Activated B cell treated with CpG ODN at 0.5 μM for 24 hours (primary cell): ENCODE results near the gene PCDHGA6. TPM values are rescaled to one million over a fixed set of nuclear protein-coding genes. Genes with fewer than 3 reads are reported as not detected.
A peak's percentile ranks its signal among the peaks of the same experiment; 100 is the strongest.
"Not testable (repeated sequence)": the region's sequence is repeated elsewhere in the genome, so short reads cannot be mapped to it uniquely, and the experiment has no call there.

Experiments
- ATAC-seq: fragments of 200-7000 bp; cut with Tn5 transposase; one replicate; pipeline ENCODE4 v1.10.0; 2021; ENCODE audit warnings: low read depth, mild to moderate bottlenecking, moderate library complexity
- CTCF ChIA-PET: fragments of 350-600 bp; sonication (Branson Sonifier 250); formaldehyde crosslinking; loops from one replicate; lab custom pipeline; 2021; ENCODE audit warnings: antibody characterized with exemption; lab: Charles Lee
- POLR2A ChIA-PET: fragments of 350-600 bp; sonication (Branson Sonifier 250); formaldehyde crosslinking; loops from one replicate; lab custom pipeline; 2021; ENCODE audit warnings: antibody characterized with exemption; lab: Charles Lee
- DNase-seq: peaks from one replicate; pipeline ENCODE4 v3.0.0; 2022
- H3K27ac Mint-ChIP-seq: one replicate; pipeline ENCODE4 v1.8.0; 2020; ENCODE audit warnings: mixed read lengths
- H3K27me3 Mint-ChIP-seq: one replicate; pipeline ENCODE4 v1.8.0; 2021; ENCODE audit warnings: mixed read lengths
- H3K36me3 Mint-ChIP-seq: one replicate; pipeline ENCODE4 v1.8.0; 2021; ENCODE audit warnings: low read depth, mixed read lengths
- H3K4me1 Mint-ChIP-seq: one replicate; pipeline ENCODE4 v1.8.0; 2021; ENCODE audit warnings: mixed read lengths
- H3K4me3 Mint-ChIP-seq: one replicate; pipeline ENCODE4 v1.8.0; 2020; ENCODE audit warnings: mild to moderate bottlenecking, mixed read lengths
- H3K9me3 Mint-ChIP-seq: one replicate; pipeline ENCODE4 v1.8.0; 2020; ENCODE audit warnings: mixed read lengths
- intact Hi-C: fragments of 100-400 bp; cut with micrococcal nuclease; formaldehyde crosslinking; loops from one replicate; pipeline ENCODE4 v1.15.1; 2024
- total RNA-seq: library from RNA; stranded (reverse); gene quantifications from 2 replicates; pipeline ENCODE4 v1.2.3, GENCODE V29; 2022
- TF ChIP-seq, protein P1 (sequence below): fragments of 200-600 bp; IDR thresholded peaks from one replicate; pipeline ENCODE4 v1.8.0; 2022; ENCODE audit warnings: antibody characterized with exemption, mild to moderate bottlenecking

The PCDHGA6 gene
- total RNA-seq, 1 donor from 2014 or later = 2.3 TPM

DNA sequence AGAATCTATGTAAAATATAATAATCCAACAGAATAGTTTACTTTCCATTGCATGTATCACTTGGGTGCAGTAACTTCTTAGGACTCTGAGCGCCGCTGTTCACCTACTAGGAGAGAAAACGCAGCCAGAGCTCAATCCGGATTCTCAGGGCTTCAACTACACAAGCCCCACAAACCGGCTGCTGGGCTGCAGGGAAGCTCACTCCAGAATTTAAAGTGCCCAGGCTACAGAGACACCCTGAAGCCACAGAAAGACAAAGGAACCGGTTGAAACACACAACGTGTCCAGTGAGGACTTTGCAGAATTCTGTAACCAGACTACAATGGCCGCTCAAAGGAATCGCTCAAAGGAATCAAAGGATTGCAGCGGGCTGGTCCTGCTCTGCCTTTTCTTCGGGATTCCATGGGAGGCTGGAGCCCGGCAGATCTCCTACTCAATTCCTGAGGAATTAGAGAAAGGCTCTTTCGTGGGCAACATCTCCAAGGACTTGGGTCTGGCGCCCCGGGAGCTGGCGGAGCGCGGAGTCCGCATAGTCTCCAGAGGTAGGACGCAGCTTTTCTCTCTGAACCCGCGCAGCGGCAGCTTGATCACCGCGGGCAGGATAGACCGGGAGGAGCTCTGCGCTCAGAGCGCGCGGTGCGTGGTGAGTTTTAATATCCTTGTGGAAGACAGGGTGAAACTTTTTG lies 39.3 kb downstream of the PCDHGA6 start, which contains the start of gene PCDHGA10:
PCDHGA10 (plus strand) TSS at position 134 of the 686 bp plus-strand sequence; CDS start at position 323, 189 bp downstream.
- peak within 1 kb of the TSS; percentile 86 for H3K4me3 Mint-ChIP-seq
- ATAC-seq (peak; percentile 66), DNase-seq (no peak)
- H3K36me3 Mint-ChIP-seq = peaks cover 2% of the 10 kb centered on the region
- TF ChIP-seq, protein P1, sequence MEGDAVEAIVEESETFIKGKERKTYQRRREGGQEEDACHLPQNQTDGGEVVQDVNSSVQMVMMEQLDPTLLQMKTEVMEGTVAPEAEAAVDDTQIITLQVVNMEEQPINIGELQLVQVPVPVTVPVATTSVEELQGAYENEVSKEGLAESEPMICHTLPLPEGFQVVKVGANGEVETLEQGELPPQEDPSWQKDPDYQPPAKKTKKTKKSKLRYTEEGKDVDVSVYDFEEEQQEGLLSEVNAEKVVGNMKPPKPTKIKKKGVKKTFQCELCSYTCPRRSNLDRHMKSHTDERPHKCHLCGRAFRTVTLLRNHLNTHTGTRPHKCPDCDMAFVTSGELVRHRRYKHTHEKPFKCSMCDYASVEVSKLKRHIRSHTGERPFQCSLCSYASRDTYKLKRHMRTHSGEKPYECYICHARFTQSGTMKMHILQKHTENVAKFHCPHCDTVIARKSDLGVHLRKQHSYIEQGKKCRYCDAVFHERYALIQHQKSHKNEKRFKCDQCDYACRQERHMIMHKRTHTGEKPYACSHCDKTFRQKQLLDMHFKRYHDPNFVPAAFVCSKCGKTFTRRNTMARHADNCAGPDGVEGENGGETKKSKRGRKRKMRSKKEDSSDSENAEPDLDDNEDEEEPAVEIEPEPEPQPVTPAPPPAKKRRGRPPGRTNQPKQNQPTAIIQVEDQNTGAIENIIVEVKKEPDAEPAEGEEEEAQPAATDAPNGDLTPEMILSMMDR = no peak
- H3K4me1 Mint-ChIP-seq = peaks cover 21% of the 10 kb centered on the region
- ChIA-PET CTCF (interaction anchor here (0.5 to 3.6 kb wide), 15 partner anchors 8 to 238 kb away, joined by 3 to 38 read pairs (median 4); partner anchors contain the start of genes FCHSD1, PCDHGA11, PCDHGA12 and PCDHGC3), POLR2A (interaction anchor here (1.0 kb wide), 1 partner anchor 145 kb away, joined by 5 read pairs; no protein-coding TSS in a partner anchor)
- intact Hi-C loops = loop anchor here (1.0 to 10.0 kb wide), 5 partner anchors 41 to 462 kb away; partner anchors contain the start of genes PCDH1, PCDHGA6, PCDHGB3 and TAF7
- H3K27me3 Mint-ChIP-seq = peaks cover 52% of the 10 kb centered on the region
- peak within 1 kb of the TSS; percentile 41 for H3K27ac Mint-ChIP-seq
- peaks cover 12% of the 10 kb centered on the region for H3K9me3 Mint-ChIP-seq

DNA sequence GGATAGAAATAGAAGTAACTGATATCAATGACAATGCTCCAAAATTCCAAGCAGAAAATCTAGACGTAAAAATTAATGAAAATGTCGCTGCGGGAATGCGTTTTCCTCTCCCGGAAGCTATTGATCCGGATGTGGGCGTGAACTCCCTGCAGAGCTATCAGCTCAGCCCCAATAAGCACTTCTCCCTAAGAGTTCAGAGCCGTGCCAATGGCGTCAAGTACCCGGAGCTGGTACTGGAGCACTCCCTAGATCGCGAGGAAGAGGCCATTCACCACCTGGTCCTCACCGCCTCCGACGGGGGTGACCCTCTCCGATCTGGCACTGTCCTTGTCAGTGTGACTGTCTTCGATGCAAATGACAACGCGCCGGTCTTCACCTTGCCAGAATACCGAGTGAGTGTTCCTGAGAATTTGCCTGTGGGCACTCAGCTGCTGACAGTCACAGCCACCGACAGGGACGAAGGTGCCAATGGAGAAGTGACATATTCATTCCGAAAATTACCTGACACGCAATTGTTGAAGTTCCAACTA lies 39.9 kb downstream of the PCDHGA6 start:
- H3K36me3 Mint-ChIP-seq = peaks cover 4% of the 10 kb centered on the region
- peaks cover 18% of the 10 kb centered on the region for H3K9me3 Mint-ChIP-seq
- H3K4me1 Mint-ChIP-seq = peaks cover 21% of the 10 kb centered on the region
- H3K4me3 Mint-ChIP-seq = peak overlapping the region; percentile 86
- H3K27ac Mint-ChIP-seq = no peak overlapping the region
- H3K27me3 Mint-ChIP-seq = peaks cover 55% of the 10 kb centered on the region
- ChIA-PET POLR2A (no interaction called here), CTCF (interaction anchor here (1.0 to 3.6 kb wide), 11 partner anchors 17 to 157 kb away, joined by 3 to 38 read pairs (median 7); partner anchors contain the start of genes PCDHGA12, PCDHGC3 and TAF7)
- ATAC-seq (no peak), DNase-seq (no peak)
- intact Hi-C loops = loop anchor here (1.0 to 10.0 kb wide), 4 partner anchors 41 to 461 kb away; partner anchors contain the start of genes PCDH1, PCDHGA6, PCDHGB3 and TAF7
- TF ChIP-seq, protein P1 = no peak

DNA sequence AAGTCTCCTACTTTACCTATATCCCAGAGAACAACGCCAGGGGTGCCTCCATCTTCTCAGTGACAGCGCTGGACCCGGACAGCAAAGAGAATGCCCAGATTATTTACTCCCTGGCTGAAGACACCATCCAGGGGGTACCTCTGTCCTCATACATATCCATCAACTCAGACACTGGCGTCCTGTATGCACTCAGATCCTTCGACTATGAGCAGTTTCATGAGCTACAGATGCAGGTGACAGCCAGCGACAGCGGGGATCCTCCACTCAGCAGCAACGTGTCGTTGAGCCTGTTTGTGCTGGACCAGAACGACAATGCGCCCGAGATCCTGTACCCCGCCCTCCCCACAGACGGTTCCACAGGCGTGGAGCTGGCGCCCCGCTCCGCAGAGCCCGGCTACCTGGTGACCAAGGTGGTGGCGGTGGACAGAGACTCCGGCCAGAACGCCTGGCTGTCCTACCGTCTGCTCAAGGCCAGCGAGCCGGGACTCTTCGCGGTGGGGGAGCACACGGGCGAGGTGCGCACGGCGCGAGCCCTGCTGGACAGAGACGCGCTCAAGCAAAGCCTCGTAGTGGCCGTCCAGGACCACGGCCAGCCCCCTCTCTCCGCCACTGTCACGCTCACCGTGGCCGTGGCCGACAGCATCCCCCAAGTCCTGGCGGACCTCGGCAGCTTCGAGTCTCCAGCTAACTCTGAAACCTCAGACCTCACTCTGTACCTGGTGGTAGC lies 41.0 kb downstream of the PCDHGA6 start:
- DNase-seq, H3K36me3 Mint-ChIP-seq, POLR2A ChIA-PET, H3K27ac Mint-ChIP-seq, H3K4me3 Mint-ChIP-seq, ATAC-seq: not testable (repeated sequence)
- H3K4me1 Mint-ChIP-seq = peaks cover 21% of the 10 kb centered on the region
- intact Hi-C loops = loop anchor here (5.0 to 10.0 kb wide), 3 partner anchors 42 to 460 kb away; partner anchors contain the start of genes PCDH1, PCDHGA6, PCDHGB3 and TAF7
- peaks cover 52% of the 10 kb centered on the region for H3K27me3 Mint-ChIP-seq
- H3K9me3 Mint-ChIP-seq = peaks cover 14% of the 10 kb centered on the region
- CTCF ChIA-PET = interaction anchor here (3.0 to 3.6 kb wide), 3 partner anchors 110 to 149 kb away, joined by 15 to 38 read pairs (median 22); no protein-coding TSS in a partner anchor

DNA sequence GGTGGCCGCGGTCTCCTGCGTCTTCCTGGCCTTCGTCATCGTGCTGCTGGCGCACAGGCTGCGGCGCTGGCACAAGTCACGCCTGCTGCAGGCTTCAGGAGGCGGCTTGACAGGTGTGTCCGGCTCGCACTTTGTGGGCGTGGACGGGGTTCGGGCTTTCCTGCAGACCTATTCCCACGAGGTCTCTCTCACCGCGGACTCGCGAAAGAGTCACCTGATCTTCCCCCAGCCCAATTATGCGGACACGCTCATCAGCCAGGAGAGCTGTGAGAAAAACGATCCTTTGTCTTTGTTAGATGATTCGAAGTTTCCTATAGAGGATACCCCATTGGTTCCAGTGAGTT lies 41.6 kb downstream of the PCDHGA6 start:
- H3K36me3 Mint-ChIP-seq, ATAC-seq, H3K27ac Mint-ChIP-seq, DNase-seq: not testable (repeated sequence)
- peak overlapping the region; percentile 32 for H3K4me3 Mint-ChIP-seq
- ChIA-PET CTCF (interaction anchor here (0.9 to 3.6 kb wide), 2 partner anchors 143 to 152 kb away, joined by 3 to 22 read pairs; no protein-coding TSS in a partner anchor), POLR2A (interaction anchor here (0.7 kb wide), 1 partner anchor 854 kb away, joined by 3 read pairs; no protein-coding TSS in a partner anchor)
- peaks cover 53% of the 10 kb centered on the region for H3K27me3 Mint-ChIP-seq
- intact Hi-C loops = loop anchor here (10.0 kb wide), 1 partner anchor 460 kb away; the partner anchor contains the start of gene PCDH1
- H3K9me3 Mint-ChIP-seq = peaks cover 15% of the 10 kb centered on the region
- peaks cover 21% of the 10 kb centered on the region for H3K4me1 Mint-ChIP-seq

DNA sequence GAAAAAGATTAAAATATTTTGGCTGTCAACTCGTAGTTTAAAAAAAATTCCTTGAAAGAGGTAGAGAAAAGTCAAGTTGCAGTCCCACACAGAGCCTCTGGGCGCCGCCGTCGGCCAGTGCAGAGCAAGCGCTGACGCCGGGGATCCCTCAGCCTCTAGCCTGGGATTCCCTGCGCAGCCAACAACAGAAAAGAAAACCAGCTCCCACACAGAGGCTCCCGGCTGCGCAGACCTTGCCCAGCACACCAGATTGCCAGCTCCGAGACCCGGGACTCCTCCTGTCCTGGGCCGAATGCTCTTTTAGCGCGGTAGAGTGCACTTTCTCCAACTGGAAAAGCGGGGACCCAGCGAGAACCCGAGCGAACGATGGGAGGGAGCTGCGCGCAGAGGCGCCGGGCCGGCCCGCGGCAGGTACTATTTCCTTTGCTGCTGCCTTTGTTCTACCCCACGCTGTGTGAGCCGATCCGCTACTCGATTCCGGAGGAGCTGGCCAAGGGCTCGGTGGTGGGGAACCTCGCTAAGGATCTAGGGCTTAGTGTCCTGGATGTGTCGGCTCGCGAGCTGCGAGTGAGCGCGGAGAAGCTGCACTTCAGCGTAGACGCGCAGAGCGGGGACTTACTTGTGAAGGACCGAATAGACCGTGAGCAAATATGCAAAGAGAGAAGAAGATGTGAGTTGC lies 43.9 kb downstream of the PCDHGA6 start, which contains the start of gene PCDHGB7:
PCDHGB7 (plus strand) TSS at position 184 of the 679 bp plus-strand sequence; CDS start at position 367, 183 bp downstream.
- peak within 1 kb of the TSS; percentile 64 for H3K4me3 Mint-ChIP-seq
- not testable (repeated sequence) for DNase-seq, H3K27ac Mint-ChIP-seq, H3K36me3 Mint-ChIP-seq
- CTCF ChIA-PET = interaction anchor here (1.3 to 3.0 kb wide), 3 partner anchors 10 to 147 kb away, joined by 3 to 16 read pairs (median 12); no protein-coding TSS in a partner anchor
- peaks cover 28% of the 10 kb centered on the region for H3K4me1 Mint-ChIP-seq
- H3K27me3 Mint-ChIP-seq = peaks cover 57% of the 10 kb centered on the region
- peak; percentile 73 for ATAC-seq
- intact Hi-C loops = loop anchor here (1.0 to 10.0 kb wide), 2 partner anchors 107 to 457 kb away; partner anchors contain the start of gene PCDH1
- peaks cover 19% of the 10 kb centered on the region for H3K9me3 Mint-ChIP-seq
- POLR2A ChIA-PET = interaction anchor here (1.0 kb wide), 1 partner anchor 150 kb away, joined by 3 read pairs; no protein-coding TSS in a partner anchor
